HCT116 (cell line): Measurements from ENCODE around the gene CYP20A1.
"Not testable (repeated sequence)": the region's sequence is repeated elsewhere in the genome, so short reads cannot be mapped to it uniquely, and the experiment has no call there.

Source experiments
- CEBPB ChIP-seq: IDR thresholded peaks from 2 replicates; pipeline ENCODE4 v1.6.1; 2012; ENCODE audit warnings: low read depth
- JUND ChIP-seq: IDR thresholded peaks from 2 replicates; pipeline ENCODE4 v1.6.1; 2012
- MAX ChIP-seq: IDR thresholded peaks from 2 replicates; pipeline ENCODE4 v1.6.1; 2012
- POLR2A ChIP-seq: IDR thresholded peaks from 2 replicates; pipeline ENCODE4 v1.7.0; 2011; ENCODE audit warnings: borderline replicate concordance; ENCODE audit not compliant: insufficient read depth, insufficient read length; ENCODE audit errors: extremely low read depth
- POLR2AphosphoS5 ChIP-seq: IDR thresholded peaks from 2 replicates; pipeline ENCODE4 v1.6.1; 2011; ENCODE audit warnings: mild to moderate bottlenecking, low read depth, low read length, moderate library complexity
- REST ChIP-seq: IDR thresholded peaks from 2 replicates; pipeline ENCODE4 v1.6.1; 2012; ENCODE audit warnings: low read depth
- SIN3A ChIP-seq: IDR thresholded peaks from 2 replicates; pipeline ENCODE4 v1.6.1; 2012; ENCODE audit warnings: low read depth
- SRF ChIP-seq: IDR thresholded peaks from 2 replicates; pipeline ENCODE4 v1.6.1; 2012; ENCODE audit warnings: low read depth
- YY1 ChIP-seq: IDR thresholded peaks from 2 replicates; pipeline ENCODE4 v1.6.1; 2011; ENCODE audit warnings: low read length, low read depth, moderate library complexity, mild to moderate bottlenecking; ENCODE audit not compliant: insufficient replicate concordance; ENCODE audit errors: extremely low read depth
- TF ChIP-seq, protein P1 (sequence below), 3 experiments: fragments of 200-600 bp in 1 of 3; sonication (generic) in 1 of 3; IDR thresholded peaks in 2 of 3; conservative IDR thresholded peaks in 1 of 3; 2 replicates each; pipeline ENCODE4 v1.5.1; 2012 to 2017; ENCODE audit warnings: low read depth in 2 of 3, low read length in 2 of 3, antibody characterized with exemption in 1 of 3, borderline replicate concordance in 1 of 3, control low read depth in 1 of 3, mild to moderate bottlenecking in 1 of 3, mixed read lengths in 1 of 3, mixed run types in 1 of 3, moderate library complexity in 1 of 3; ENCODE audit not compliant: insufficient read depth in 1 of 3

DNA sequence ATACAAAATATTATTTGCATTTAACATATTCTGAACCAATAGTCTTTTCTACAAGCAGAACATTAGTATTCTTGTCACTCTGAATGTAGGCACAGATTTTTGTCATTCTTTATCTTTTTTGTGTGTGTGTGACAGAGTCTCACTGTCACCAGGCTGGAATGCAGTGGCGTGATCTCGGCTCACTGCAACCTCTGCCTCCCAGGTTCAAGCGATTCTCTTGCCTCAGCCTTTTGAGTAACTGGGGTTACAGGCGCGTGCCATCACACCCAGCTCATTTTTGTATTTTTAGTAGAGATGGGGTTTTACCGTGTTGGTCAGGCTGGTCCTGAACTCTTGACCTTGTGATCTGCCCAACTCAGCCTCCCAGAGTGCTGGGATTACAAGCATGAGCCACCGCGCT lies 63.8 kb downstream of the CYP20A1 start:
- TF ChIP-seq SRF, POLR2AphosphoS5, SIN3A, CEBPB, JUND, POLR2A, YY1, REST, MAX: not testable (repeated sequence)
- TF ChIP-seq, protein P1, sequence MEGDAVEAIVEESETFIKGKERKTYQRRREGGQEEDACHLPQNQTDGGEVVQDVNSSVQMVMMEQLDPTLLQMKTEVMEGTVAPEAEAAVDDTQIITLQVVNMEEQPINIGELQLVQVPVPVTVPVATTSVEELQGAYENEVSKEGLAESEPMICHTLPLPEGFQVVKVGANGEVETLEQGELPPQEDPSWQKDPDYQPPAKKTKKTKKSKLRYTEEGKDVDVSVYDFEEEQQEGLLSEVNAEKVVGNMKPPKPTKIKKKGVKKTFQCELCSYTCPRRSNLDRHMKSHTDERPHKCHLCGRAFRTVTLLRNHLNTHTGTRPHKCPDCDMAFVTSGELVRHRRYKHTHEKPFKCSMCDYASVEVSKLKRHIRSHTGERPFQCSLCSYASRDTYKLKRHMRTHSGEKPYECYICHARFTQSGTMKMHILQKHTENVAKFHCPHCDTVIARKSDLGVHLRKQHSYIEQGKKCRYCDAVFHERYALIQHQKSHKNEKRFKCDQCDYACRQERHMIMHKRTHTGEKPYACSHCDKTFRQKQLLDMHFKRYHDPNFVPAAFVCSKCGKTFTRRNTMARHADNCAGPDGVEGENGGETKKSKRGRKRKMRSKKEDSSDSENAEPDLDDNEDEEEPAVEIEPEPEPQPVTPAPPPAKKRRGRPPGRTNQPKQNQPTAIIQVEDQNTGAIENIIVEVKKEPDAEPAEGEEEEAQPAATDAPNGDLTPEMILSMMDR (IDR thresholded peaks at IDR 0.05 in 2 of 3, conservative IDR thresholded peaks at IDR 0.05 in 1 of 3; ENCODE audit: borderline replicate concordance in 1 of 3, insufficient read depth in 1 of 3, low read depth in 2 of 3, low read length in 2 of 3): not testable (repeated sequence)
